Measurements from ENCODE around the gene MAGEB2.

The MAGEB2 gene

GRCh38 chrX:30253257-30253656 lies 37.9 kb downstream of the MAGEB2 start:
- no peak for TF ChIP-seq MAX (IDR thresholded peaks at IDR 0.05; ENCODE audit: low read depth, low read length)
- TF ChIP-seq, protein P1, sequence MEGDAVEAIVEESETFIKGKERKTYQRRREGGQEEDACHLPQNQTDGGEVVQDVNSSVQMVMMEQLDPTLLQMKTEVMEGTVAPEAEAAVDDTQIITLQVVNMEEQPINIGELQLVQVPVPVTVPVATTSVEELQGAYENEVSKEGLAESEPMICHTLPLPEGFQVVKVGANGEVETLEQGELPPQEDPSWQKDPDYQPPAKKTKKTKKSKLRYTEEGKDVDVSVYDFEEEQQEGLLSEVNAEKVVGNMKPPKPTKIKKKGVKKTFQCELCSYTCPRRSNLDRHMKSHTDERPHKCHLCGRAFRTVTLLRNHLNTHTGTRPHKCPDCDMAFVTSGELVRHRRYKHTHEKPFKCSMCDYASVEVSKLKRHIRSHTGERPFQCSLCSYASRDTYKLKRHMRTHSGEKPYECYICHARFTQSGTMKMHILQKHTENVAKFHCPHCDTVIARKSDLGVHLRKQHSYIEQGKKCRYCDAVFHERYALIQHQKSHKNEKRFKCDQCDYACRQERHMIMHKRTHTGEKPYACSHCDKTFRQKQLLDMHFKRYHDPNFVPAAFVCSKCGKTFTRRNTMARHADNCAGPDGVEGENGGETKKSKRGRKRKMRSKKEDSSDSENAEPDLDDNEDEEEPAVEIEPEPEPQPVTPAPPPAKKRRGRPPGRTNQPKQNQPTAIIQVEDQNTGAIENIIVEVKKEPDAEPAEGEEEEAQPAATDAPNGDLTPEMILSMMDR (IDR thresholded peaks at IDR 0.05; ENCODE audit: low read depth, low read length): no peak
- TF ChIP-seq POLR2A (IDR thresholded peaks at IDR 0.05; ENCODE audit: extremely low read depth, insufficient read length): no peak
- TF ChIP-seq MYC (IDR thresholded peaks at IDR 0.05; ENCODE audit: low read depth, low read length): no peak
- DNase-seq (ENCODE audit: low read depth): no peak
- H3K4me3 ChIP-seq (ENCODE audit: low read depth, low read length): no peak overlapping the region

DNA sequence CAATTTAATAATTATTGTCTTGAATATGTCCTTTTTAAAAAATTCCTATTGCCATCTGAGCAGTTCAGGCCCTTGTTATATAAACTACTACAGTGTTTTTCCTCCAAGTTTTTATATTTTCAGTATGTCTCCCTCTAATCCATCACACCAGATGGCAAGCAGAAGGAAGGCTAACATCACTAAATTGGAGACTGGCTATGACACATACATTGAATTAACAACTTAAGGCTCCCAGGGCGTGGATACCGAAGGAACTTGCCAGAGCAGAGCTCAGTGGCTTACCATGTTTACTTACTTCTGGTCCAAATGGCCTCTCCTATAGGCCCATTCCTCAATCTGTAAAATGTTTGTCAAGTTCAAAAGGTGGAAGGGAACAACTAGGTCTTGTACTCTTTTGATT lies 44.6 kb downstream of the MAGEB2 start:
- no peak overlapping the region for H3K4me3 ChIP-seq (ENCODE audit: low read depth, low read length)
- DNase-seq (ENCODE audit: low read depth): no peak
- no peak for TF ChIP-seq POLR2A (IDR thresholded peaks at IDR 0.05; ENCODE audit: extremely low read depth, insufficient read length)
- TF ChIP-seq, protein P1 (IDR thresholded peaks at IDR 0.05; ENCODE audit: low read depth, low read length): no peak
- TF ChIP-seq MAX (IDR thresholded peaks at IDR 0.05; ENCODE audit: low read depth, low read length): no peak
- TF ChIP-seq MYC (IDR thresholded peaks at IDR 0.05; ENCODE audit: low read depth, low read length): no peak

GRCh38 chrX:30261012-30261411 lies 45.6 kb downstream of the MAGEB2 start:
- no peak overlapping the region for H3K4me3 ChIP-seq (ENCODE audit: low read depth, low read length)
- DNase-seq (ENCODE audit: low read depth): no peak
- no peak for TF ChIP-seq MYC (IDR thresholded peaks at IDR 0.05; ENCODE audit: low read depth, low read length)
- TF ChIP-seq POLR2A (IDR thresholded peaks at IDR 0.05; ENCODE audit: extremely low read depth, insufficient read length): no peak
- TF ChIP-seq MAX (IDR thresholded peaks at IDR 0.05; ENCODE audit: low read depth, low read length): no peak
- TF ChIP-seq, protein P1 (IDR thresholded peaks at IDR 0.05; ENCODE audit: low read depth, low read length): no peak

DNA sequence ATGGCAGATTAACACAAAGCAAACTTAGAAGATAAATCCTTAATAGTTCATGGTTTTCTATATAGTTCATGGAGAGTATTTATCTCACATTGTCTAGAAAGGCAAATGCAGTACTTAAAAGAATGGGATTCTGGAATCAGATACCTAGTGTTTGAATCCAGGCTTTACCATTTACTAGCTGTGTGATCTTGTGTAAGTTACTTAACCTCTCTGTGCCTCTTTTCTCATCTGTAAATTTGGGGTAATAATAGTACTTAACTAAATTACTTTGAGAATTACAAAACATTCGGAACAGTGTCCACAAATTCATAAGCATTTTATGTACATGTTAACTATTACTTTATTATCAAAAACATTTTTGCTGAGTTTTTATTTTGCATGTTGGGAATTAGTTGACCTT lies 47.4 kb downstream of the MAGEB2 start:
- H3K4me3 ChIP-seq (ENCODE audit: low read depth, low read length): no peak overlapping the region
- no peak for DNase-seq (ENCODE audit: low read depth)
- TF ChIP-seq MYC (IDR thresholded peaks at IDR 0.05; ENCODE audit: low read depth, low read length) (no peak), POLR2A (IDR thresholded peaks at IDR 0.05; ENCODE audit: extremely low read depth, insufficient read length) (no peak), MAX (IDR thresholded peaks at IDR 0.05; ENCODE audit: low read depth, low read length) (no peak)
- TF ChIP-seq, protein P1 (IDR thresholded peaks at IDR 0.05; ENCODE audit: low read depth, low read length): no peak
